ENCODE data around the gene IFNLR1. TPM values are rescaled to one million over a fixed set of nuclear protein-coding genes. Genes with fewer than 3 reads are reported as not detected.

Gene IFNLR1
- total and polyA plus RNA-seq, 8 donors = 2.3 to 8.4 (median 4.0) TPM

GRCh38 chr1:24157918-24158481 lies 29.1 kb downstream of the IFNLR1 start:
- FAIRE-seq (no peak), ATAC-seq (no peak), DNase-seq (no peak)
- 84 to 87% methylated on average over 6 of the region's 6 CpGs for WGBS, 2 donors
- H3K4me1 ChIP-seq = peaks cover 9 to 12% (median 9%) of the 10 kb centered on the region in 3 donors
- TF ChIP-seq CTCF (IDR thresholded peaks at IDR 0.05) = no peak
- no peaks in the 10 kb centered on the region for H3K9me3 ChIP-seq
- peaks cover 0 to 22% (median 0%) of the 10 kb centered on the region in 3 donors for H3K36me3 ChIP-seq
- no peak overlapping the region for H3K27ac ChIP-seq
- H3K27me3 ChIP-seq = no peaks in the 10 kb centered on the region
- H3K4me3 ChIP-seq = no peak overlapping the region
- intact Hi-C loops (cut with DNase I) = no loop called here

DNA sequence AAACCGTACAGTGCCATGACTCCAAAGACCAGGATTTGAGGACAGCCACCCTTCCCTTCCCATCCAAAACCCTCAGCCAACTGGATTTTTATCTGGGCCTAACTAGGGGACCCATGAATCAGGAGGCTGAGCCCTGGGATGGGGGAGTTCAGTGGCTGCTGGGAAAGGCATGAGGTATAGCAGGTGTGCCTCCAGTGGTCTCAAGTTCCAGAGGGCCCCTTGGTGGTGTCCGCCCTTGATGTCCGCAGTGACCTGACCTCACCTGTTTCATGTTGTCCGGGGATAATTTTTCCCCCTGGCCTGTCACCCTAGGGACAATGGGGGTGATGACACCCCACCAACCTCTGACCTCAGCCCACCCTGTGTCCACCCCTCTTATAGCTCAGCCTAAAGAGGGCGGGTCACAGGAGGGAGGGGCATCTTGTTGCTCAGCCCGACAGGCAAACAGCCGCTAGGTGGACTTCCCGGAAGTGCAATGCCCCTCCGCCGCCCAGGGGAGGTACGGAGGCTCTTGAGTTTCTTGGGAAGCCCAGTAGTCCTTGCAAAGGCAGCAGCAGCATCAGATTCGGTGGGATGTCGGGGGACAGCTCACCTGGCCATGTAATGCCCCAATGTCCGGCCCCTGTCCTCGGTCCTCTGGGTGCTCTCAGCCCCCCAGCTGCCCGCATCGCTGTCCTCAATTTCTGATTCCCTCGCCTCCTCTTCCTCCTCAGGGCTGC lies 30.4 kb downstream of the IFNLR1 start:
- no peak overlapping the region for H3K4me3 ChIP-seq
- WGBS, 2 donors = 88 to 95% methylated on average over 18 of the region's 18 CpGs
- intact Hi-C loops (cut with DNase I) = no loop called here
- no peak overlapping the region for H3K27ac ChIP-seq
- no peaks in the 10 kb centered on the region for H3K9me3 ChIP-seq
- DNase-seq (no peak), ATAC-seq (no peak), FAIRE-seq (no peak)
- H3K36me3 ChIP-seq = peaks cover 0 to 22% (median 0%) of the 10 kb centered on the region in 3 donors
- no peak for TF ChIP-seq CTCF (IDR thresholded peaks at IDR 0.05)
- peaks cover 9 to 12% (median 9%) of the 10 kb centered on the region in 3 donors for H3K4me1 ChIP-seq
- H3K27me3 ChIP-seq = no peaks in the 10 kb centered on the region

DNA sequence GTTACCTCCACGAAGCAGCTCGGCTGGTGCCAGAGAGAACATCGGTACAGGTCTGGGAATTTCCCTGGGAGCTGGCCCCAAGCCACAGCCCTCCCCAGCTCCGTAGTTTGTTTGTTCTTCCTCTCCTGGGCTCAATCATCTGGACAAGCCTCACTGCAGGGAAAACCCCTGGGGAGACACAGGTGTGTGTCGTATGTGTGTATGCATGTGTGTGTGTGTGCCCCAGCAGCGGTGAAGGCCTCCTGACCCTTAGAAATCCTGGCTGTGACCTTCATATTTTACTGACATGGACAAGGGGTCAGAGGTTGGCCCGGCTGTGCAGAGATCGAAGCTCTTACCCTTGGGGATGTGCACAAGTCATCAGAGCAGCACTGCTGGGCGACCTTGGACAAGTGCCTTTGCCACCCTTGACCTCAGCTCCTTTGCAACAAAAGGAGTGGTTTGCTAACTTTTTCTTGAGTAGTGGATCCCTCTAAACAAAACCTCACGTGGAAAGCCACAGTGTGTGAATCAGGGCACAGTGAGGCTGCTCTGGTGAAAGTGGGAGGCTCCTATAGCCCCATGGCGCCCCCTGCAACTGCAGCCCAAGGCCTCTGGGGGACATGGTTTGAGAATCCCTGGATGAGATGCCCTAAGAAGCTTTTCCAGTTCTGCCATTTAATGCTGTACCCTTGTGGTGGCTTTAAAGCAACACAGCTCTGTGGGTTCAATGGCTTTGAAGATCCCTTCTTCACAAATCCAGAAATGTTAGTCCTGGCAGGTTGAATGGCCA lies 31.9 kb downstream of the IFNLR1 start:
- peaks cover 10 to 16% (median 12%) of the 10 kb centered on the region in 3 donors for H3K4me1 ChIP-seq
- peaks cover 0 to 13% (median 0%) of the 10 kb centered on the region in 3 donors for H3K36me3 ChIP-seq
- peak overlapping the region in 2 of 4 donors; percentile 17 to 28 for H3K27ac ChIP-seq
- H3K27me3 ChIP-seq = no peaks in the 10 kb centered on the region
- DNase-seq (peak; percentile 78 to 89 (median 82)), FAIRE-seq (no peak), ATAC-seq (peak; percentile 65 to 80 (median 78))
- no peak overlapping the region for H3K4me3 ChIP-seq
- intact Hi-C loops (cut with DNase I) = no loop called here
- H3K9me3 ChIP-seq = no peaks in the 10 kb centered on the region
- TF ChIP-seq CTCF (IDR thresholded peaks at IDR 0.05) = peak in 3 of 4 donors; percentile 9 to 16 (median 11)
- WGBS, 2 donors = 19 to 22% methylated on average over 11 of the region's 11 CpGs

DNA sequence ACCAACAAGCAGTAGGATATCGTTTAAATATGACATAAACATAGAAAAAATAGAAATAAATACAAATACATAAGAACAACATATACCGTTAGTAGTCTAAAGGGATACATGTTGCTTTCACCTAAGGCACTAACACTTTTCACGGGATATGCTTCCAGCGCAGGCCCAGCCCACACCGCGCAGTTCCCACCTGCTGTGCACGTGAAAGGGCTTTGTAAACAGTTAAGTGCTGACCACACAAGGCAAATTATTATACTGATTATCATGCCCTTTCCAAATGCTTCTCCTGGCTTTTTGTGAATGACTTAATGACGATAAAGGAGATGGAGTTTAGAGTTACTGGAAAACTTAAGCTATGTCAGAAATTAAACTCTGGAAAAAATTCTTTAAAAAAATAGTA lies 32.9 kb downstream of the IFNLR1 start:
- Histone ChIP-seq H3K9me3 (no peaks in the 10 kb centered on the region), H3K36me3 (peaks cover 0 to 11% (median 0%) of the 10 kb centered on the region in 3 donors), H3K4me3 (no peak overlapping the region), H3K4me1 (peaks cover 12 to 20% (median 12%) of the 10 kb centered on the region in 3 donors), H3K27ac (no peak overlapping the region), H3K27me3 (no peaks in the 10 kb centered on the region)
- FAIRE-seq = no peak
- TF ChIP-seq CTCF (IDR thresholded peaks at IDR 0.05) = no peak
- WGBS, 2 donors = 80% methylated on average over 8 of the region's 8 CpGs
- intact Hi-C loops (cut with DNase I) = no loop called here
- DNase-seq = no peak
- no peak for ATAC-seq
